ENCODE data around the gene WDR46.

Gene WDR46

GRCh38 chr6:33317669-33318425, 28.8 kb upstream of the WDR46 start, which contains the start of gene ZBTB22:
ZBTB22 (minus strand) TSS chr6:33317744; CDS start chr6:33316916, 828 bp downstream.
- no peak for TF ChIP-seq CTCF (IDR thresholded peaks at IDR 0.05; ENCODE audit: control insufficient read depth, insufficient read depth, low read depth, low read length, missing control alignments)
- peak within 1 kb of the TSS; percentile 57 for H3K4me3 ChIP-seq (ENCODE audit: control insufficient read depth, low read depth, low read length)
- DNase-seq (ENCODE audit: low read depth), result peak; percentile 97

GRCh38 chr6:33317419-33317668, 28.3 kb upstream of the WDR46 start:
- TF ChIP-seq CTCF (IDR thresholded peaks at IDR 0.05; ENCODE audit: control insufficient read depth, insufficient read depth, low read depth, low read length, missing control alignments), result no peak
- peak overlapping the region; percentile 57 for H3K4me3 ChIP-seq (ENCODE audit: control insufficient read depth, low read depth, low read length)
- DNase-seq (ENCODE audit: low read depth), result no peak

GRCh38 chr6:33316603-33317418, 27.8 kb upstream of the WDR46 start:
- TF ChIP-seq CTCF (IDR thresholded peaks at IDR 0.05; ENCODE audit: control insufficient read depth, insufficient read depth, low read depth, low read length, missing control alignments), result no peak
- DNase-seq (ENCODE audit: low read depth), result no peak
- peak overlapping the region; percentile 57 for H3K4me3 ChIP-seq (ENCODE audit: control insufficient read depth, low read depth, low read length)

GRCh38 chr6:33315793-33316602, 27.0 kb upstream of the WDR46 start:
- no peak for TF ChIP-seq CTCF (IDR thresholded peaks at IDR 0.05; ENCODE audit: control insufficient read depth, insufficient read depth, low read depth, low read length, missing control alignments)
- DNase-seq (ENCODE audit: low read depth), result no peak
- H3K4me3 ChIP-seq (ENCODE audit: control insufficient read depth, low read depth, low read length), result no peak overlapping the region

- H3K4me3 ChIP-seq (ENCODE audit: control insufficient read depth, low read depth, low read length), result peak overlapping the region; percentile 68
- no peak for TF ChIP-seq CTCF (IDR thresholded peaks at IDR 0.05; ENCODE audit: control insufficient read depth, insufficient read depth, low read depth, low read length, missing control alignments)
- no peak for DNase-seq (ENCODE audit: low read depth)
Measured at GRCh38 chr6:33314943-33315792, 26.1 kb upstream of the WDR46 start.

GRCh38 chr6:33314515-33314942, 25.5 kb upstream of the WDR46 start:
- no peak for DNase-seq (ENCODE audit: low read depth)
- peak overlapping the region; percentile 68 for H3K4me3 ChIP-seq (ENCODE audit: control insufficient read depth, low read depth, low read length)
- TF ChIP-seq CTCF (IDR thresholded peaks at IDR 0.05; ENCODE audit: control insufficient read depth, insufficient read depth, low read depth, low read length, missing control alignments), result no peak

Data from AG09309 (cell line).